Heart right ventricle (tissue), 16 donors: ENCODE data around the gene C1orf53. TPM values are rescaled to one million over a fixed set of nuclear protein-coding genes. Genes with fewer than 3 reads are reported as not detected.

ENCODE experiments used
- ATAC-seq, 8 donors: fragments of 200-7000 bp; cut with Tn5 transposase; one replicate each; pipeline ENCODE4 v1.9.1; 2020; ENCODE audit warnings: mild to moderate bottlenecking in 8 of 8, moderate library complexity in 8 of 8, moderate number of reproducible peaks in 1 of 8
- DNase-seq, 2 donors: peaks; one replicate each; pipeline ENCODE4 v3.0.0-alpha.2; 2020
- H3K27ac ChIP-seq, 10 donors: fragments of 200-600 bp; sonication (generic) in 2 of 10; one replicate each; pipeline versions ENCODE4 v1.5.0 to v1.8.0; 2020 to 2022; ENCODE audit warnings: mild to moderate bottlenecking in 3 of 10
- H3K27me3 ChIP-seq, 7 donors: fragments of 200-600 bp; one replicate each; pipeline ENCODE4 v1.8.0; 2021 to 2022; ENCODE audit warnings: mild to moderate bottlenecking in 2 of 7
- H3K36me3 ChIP-seq, 9 donors: fragments of 200-600 bp; sonication (generic) in 1 of 9; one replicate each; pipeline versions ENCODE4 v1.5.0 to v1.8.0; 2020 to 2022; ENCODE audit warnings: mild to moderate bottlenecking in 2 of 9
- H3K4me1 ChIP-seq, 9 donors: fragments of 200-600 bp; sonication (generic) in 1 of 9; one replicate each; pipeline versions ENCODE4 v1.5.0 to v1.8.0; 2020 to 2022; ENCODE audit warnings: mild to moderate bottlenecking in 4 of 9
- H3K4me3 ChIP-seq, 10 donors: fragments of 200-600 bp; sonication (generic) in 2 of 10; one replicate each; pipeline versions ENCODE4 v1.5.0 to v1.8.0; 2020 to 2022; ENCODE audit warnings: mild to moderate bottlenecking in 7 of 10, moderate library complexity in 2 of 10
- H3K9me3 ChIP-seq, 11 donors: fragments of 200-600 bp in 10 of 11; sonication (generic) in 2 of 11; one replicate each; pipeline versions ENCODE4 v1.5.0 to v1.8.0; 2013 to 2022; ENCODE audit warnings: mild to moderate bottlenecking in 2 of 11, control low read depth in 1 of 11, moderate library complexity in 1 of 11
- CTCF ChIP-seq, 9 donors: fragments of 200-600 bp; sonication (generic) in 2 of 9; IDR thresholded peaks; one replicate each; pipeline versions ENCODE4 v1.5.0 to v1.8.0; 2021 to 2022; ENCODE audit warnings: antibody characterized with exemption in 9 of 9, mild to moderate bottlenecking in 5 of 9, moderate library complexity in 1 of 9
- WGBS, 2 donors: extraction: QIAGEN DNeasy Blood & Tissue Kit; methylation state at CpG; one replicate each; pipeline ENCODE4 v1.1.7; 2013; ENCODE audit warnings: inconsistent platforms in 1 of 2; 5-methylcytosine and 5-hydroxymethylcytosine counted together
- intact Hi-C, 10 donors: fragments of 100-400 bp; cut with DNase I; formaldehyde crosslinking; loops; one replicate each; pipeline versions ENCODE4 v1.11.1 to v1.14.2; 2022
- polyA plus RNA-seq, 2 donors: library from polyadenylated mRNA; stranded (reverse); fragments of 200-250 nt; gene quantifications; one replicate each; pipeline ENCODE4 v1.2.3, GENCODE V29; 2013
- total RNA-seq, 10 donors: library from RNA; stranded (reverse); fragmentation: NEBNext Ultra II Directional in 3 of 10; extraction: Animal tissue kit (Norgen Biotek cat#: 25700) in 3 of 10; gene quantifications; one replicate each; pipeline versions ENCODE4 v1.2.1 to v1.2.4, GENCODE V29; 2021 to 2023
- donor health status: Arrhythmogenic right ventricular cardiomyopathy.
- donor health status: ischemic (EF 13 %, LVEDD 7.1; RV severe dilation, severe dysfunction).
- donor health status: healthy with polysubstance abuse.
- donor health status: DM: no; HTN: yes; CAD: no.
- donor health status: DM: no; HTN: no; CAD: no.
- donor health status: ischemic (EF 25% LVEDD 6.9; RV normal size, moderate dysfunction).
- donor health status: ischemic (EF 25% LVEDD 5.7; RV mildly dilated, moderate dysfunction).
- donor health status: healthy.
- donor health status: DM: yes; HTN: yes; CAD: no.
- donor health status: Ischemic cardiomyopathy.
- donor health status: ischemic (EF 35%, LVEDD 5.7; RV mildly dilated, moderate dysfunction).
- donor health status: nonischemic (EF 11% LVEDD 7.7; RV severe dilation, severe dysfunction).
- donor health status: DM: yes; HTN: yes; CAD: no.
- donor health status: PGD.
- donor health status: ischemic (EF 29% LVEDD 5.4; RV normal size, mild dysfunction).
- donor health status: nonischemic (EF 23%, LVEDD 6.1; RV moderate dilation, normal function).

Gene C1orf53
- total and polyA plus RNA-seq, 12 donors = 2.9 to 10.7 (median 5.9) TPM

DNA sequence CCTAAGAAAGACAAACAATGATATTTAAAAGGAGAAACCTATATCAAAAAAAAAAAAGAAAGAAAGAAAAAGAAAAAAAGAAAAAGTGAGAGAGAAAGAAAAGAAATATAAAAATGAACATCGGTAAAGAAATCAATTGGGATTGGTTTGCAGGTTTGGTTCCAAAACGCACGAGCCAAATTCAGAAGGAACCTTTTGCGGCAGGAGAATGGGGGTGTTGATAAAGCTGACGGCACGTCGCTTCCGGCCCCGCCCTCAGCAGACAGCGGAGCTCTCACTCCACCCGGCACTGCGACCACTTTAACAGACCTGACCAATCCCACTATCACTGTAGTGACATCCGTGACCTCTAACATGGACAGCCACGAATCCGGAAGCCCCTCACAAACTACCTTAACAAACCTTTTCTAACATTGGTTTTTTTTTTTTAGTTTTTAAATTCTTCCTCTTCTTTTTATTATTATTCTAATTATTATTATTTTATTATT, 26.5 kb downstream of the C1orf53 start:
- intact Hi-C loops = loop anchor here in 5 of 10 donors (5.0 to 10.0 kb wide), 3 partner anchors 404 to 536 kb away; no protein-coding TSS in a partner anchor
- Histone ChIP-seq H3K9me3 (no peaks in the 10 kb centered on the region), H3K36me3 (no peaks in the 10 kb centered on the region), H3K4me1 (peaks cover 0 to 4% (median 0%) of the 10 kb centered on the region in 9 donors), H3K27ac (no peak overlapping the region), H3K4me3 (no peak overlapping the region), H3K27me3 (peaks cover 0 to 99% (median 89%) of the 10 kb centered on the region in 7 donors)
- DNase-seq (no peak), ATAC-seq (no peak)
- 11 to 20% methylated on average over 15 of the region's 15 CpGs for WGBS, 2 donors
- no peak for TF ChIP-seq CTCF (IDR thresholded peaks at IDR 0.05)

DNA sequence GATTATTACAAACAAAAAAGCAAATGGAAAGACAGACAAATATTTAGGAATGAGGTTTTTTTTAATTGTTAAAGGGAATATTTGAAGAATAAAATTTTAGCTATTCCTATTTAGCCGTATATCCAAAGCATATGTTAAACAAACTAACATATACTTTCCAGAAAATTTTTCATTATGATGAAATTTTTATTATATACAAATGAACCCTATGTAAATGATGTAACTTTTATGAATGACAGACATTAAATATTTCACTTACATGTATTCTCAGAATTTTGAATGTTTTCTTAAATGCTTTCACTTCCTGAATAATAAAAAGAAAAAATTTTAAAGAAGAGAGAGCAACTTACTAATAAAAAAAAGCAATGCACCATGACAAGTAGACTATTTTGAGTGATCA, 30.6 kb downstream of the C1orf53 start:
- no peaks in the 10 kb centered on the region for H3K36me3 ChIP-seq
- peaks cover 0 to 98% (median 78%) of the 10 kb centered on the region in 7 donors for H3K27me3 ChIP-seq
- intact Hi-C loops = no loop called here
- no peak overlapping the region for H3K27ac ChIP-seq
- no peak overlapping the region for H3K4me3 ChIP-seq
- no peaks in the 10 kb centered on the region for H3K9me3 ChIP-seq
- ATAC-seq (no peak), DNase-seq (no peak)
- peaks cover 0 to 4% (median 0%) of the 10 kb centered on the region in 9 donors for H3K4me1 ChIP-seq
- TF ChIP-seq CTCF (IDR thresholded peaks at IDR 0.05) = no peak
- 90 to 94% methylated on average over 1 of the region's 1 CpG for WGBS, 2 donors

DNA sequence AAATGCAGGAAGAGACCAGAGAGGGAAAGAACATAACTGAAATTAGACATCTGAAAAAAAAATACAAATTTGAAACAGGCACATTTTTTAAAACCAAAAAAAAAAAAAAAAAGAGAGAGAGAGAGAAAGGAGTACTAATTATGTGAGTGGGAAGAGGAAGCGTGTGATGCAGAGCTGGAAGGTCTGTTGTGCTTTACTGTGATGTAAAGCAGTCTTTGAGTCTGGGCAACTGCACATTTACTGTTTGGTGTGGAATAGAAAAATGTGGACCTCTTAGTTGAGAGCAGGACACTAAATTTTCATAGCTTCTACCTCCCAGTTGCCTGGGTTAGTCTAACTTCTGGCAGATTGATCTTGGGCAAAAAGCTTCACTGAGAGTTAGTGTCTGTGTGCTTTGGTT, 31.2 kb downstream of the C1orf53 start:
- Histone ChIP-seq H3K27ac (no peak overlapping the region), H3K27me3 (peaks cover 0 to 94% (median 72%) of the 10 kb centered on the region in 7 donors), H3K4me1 (peaks cover 0 to 4% (median 0%) of the 10 kb centered on the region in 9 donors), H3K9me3 (no peaks in the 10 kb centered on the region), H3K36me3 (no peaks in the 10 kb centered on the region), H3K4me3 (no peak overlapping the region)
- intact Hi-C loops = no loop called here
- 57 to 76% methylated on average over 1 of the region's 1 CpG for WGBS, 2 donors
- DNase-seq = no peak
- TF ChIP-seq CTCF (IDR thresholded peaks at IDR 0.05) = no peak
- ATAC-seq = no peak

DNA sequence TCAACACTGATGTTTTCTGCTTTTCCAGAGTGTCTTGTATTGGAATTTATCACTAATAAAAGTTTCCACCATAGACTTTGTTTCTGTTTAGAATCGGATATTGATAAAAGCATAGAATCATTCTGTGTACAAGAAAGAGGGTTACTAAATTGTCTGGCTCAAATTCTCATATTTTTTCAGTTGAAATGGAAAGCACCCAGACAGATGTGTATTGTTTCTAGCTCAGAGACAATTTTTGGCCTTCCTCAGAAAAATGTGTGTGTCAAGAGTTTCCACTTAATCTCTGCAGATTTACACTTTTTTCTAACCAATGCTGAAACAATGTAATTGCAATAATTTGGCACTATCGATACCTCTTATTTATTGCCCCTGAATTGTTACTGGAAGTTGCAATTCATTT, 35.0 kb downstream of the C1orf53 start:
- Histone ChIP-seq H3K4me3 (no peak overlapping the region), H3K9me3 (no peaks in the 10 kb centered on the region), H3K4me1 (no peaks in the 10 kb centered on the region), H3K27me3 (peaks cover 0 to 64% (median 36%) of the 10 kb centered on the region in 7 donors), H3K36me3 (no peaks in the 10 kb centered on the region), H3K27ac (no peak overlapping the region)
- no peak for TF ChIP-seq CTCF (IDR thresholded peaks at IDR 0.05)
- intact Hi-C loops = no loop called here
- ATAC-seq (no peak), DNase-seq (no peak)
- WGBS, 2 donors = 96 to 98% methylated on average over 2 of the region's 2 CpGs
